ENCODE measurements around the gene WNT5B. TPM values are rescaled to one million over a fixed set of nuclear protein-coding genes. Genes with fewer than 3 reads are reported as not detected.

Gene WNT5B
- total and polyA plus RNA-seq, 9 of the 15 experiments (the other 6 are each of a cell fraction or from before 2014, with no cell fraction given): 0.42 to 16.8 (median 5.4) TPM

DNA sequence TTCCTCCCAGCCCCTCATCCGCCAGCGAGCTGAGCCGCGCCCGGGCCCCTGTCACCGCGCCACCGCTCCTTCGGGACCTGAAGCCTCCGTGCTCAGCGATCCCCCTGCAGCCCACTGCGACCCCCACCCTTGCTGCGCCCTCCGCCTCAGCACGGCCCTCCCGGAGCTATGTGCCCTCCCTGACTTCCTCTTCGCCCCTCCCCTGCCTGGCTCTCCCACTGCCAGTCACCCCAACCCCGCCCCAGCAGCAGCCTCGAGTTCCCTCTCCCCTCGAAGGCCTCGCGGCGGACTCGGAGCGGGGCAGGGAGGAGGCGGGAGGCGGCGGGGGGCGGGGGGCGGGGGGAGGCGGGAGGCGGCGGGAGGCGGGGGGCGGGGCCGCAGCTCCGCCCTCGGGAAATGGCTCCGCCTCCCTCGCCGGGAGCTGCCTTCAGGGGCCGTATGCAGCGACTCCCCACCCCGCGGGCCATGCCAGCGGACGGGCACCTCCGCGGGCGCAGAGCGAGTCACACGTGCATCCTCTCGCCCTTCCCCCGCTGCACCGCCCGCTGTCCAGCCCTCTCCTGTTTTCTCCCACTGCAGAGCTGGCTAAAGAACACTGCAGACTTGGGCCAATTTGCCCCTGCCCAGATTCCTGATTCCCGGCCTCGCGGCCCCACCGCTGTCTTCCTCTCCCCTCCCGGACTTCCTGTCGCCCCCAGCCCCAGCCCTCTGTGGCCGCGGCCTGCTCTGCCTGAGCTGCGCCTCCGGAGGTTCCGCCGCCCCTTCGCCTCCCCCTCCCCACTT lies 32.7 kb downstream of the WNT5B start (continued):
- TF ChIP-seq ILF3 (IDR thresholded peaks at IDR 0.05; ENCODE audit: borderline replicate concordance): no peak
- no peak for TF ChIP-seq GTF2E2 (tag; IDR thresholded peaks at IDR 0.05)
- no peak; the same call in 1 of the 2 replicates for TF ChIP-seq HLTF (IDR thresholded peaks at IDR 0.05)
- TF ChIP-seq, protein P1, sequence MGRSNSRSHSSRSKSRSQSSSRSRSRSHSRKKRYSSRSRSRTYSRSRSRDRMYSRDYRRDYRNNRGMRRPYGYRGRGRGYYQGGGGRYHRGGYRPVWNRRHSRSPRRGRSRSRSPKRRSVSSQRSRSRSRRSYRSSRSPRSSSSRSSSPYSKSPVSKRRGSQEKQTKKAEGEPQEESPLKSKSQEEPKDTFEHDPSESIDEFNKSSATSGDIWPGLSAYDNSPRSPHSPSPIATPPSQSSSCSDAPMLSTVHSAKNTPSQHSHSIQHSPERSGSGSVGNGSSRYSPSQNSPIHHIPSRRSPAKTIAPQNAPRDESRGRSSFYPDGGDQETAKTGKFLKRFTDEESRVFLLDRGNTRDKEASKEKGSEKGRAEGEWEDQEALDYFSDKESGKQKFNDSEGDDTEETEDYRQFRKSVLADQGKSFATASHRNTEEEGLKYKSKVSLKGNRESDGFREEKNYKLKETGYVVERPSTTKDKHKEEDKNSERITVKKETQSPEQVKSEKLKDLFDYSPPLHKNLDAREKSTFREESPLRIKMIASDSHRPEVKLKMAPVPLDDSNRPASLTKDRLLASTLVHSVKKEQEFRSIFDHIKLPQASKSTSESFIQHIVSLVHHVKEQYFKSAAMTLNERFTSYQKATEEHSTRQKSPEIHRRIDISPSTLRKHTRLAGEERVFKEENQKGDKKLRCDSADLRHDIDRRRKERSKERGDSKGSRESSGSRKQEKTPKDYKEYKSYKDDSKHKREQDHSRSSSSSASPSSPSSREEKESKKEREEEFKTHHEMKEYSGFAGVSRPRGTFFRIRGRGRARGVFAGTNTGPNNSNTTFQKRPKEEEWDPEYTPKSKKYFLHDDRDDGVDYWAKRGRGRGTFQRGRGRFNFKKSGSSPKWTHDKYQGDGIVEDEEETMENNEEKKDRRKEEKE (IDR thresholded peaks at IDR 0.05; ENCODE audit: borderline replicate concordance in 1 of 2, control insufficient read depth in 1 of 2, low read depth in 2 of 2, low read length in 1 of 2): no peak
- TF ChIP-seq U2AF2 (optimal IDR thresholded peaks at IDR 0.05; ENCODE audit: low read depth, low read length): no peak
- no peak for TF ChIP-seq ZNF23 (CRISPR knock-in tag; IDR thresholded peaks at IDR 0.05)
- TF ChIP-seq TCF7 (IDR thresholded peaks at IDR 0.05; ENCODE audit: borderline replicate concordance): no peak
- TF ChIP-seq CBFB (CRISPR knock-in tag; IDR thresholded peaks at IDR 0.05): no peak
- TF ChIP-seq MEF2D (tag; conservative IDR thresholded peaks at IDR 0.05; ENCODE audit: low read depth): no peak
- TF ChIP-seq ZFP30 (CRISPR knock-in tag; IDR thresholded peaks at IDR 0.05; ENCODE audit: borderline replicate concordance): no peak
- TF ChIP-seq FUS (optimal IDR thresholded peaks at IDR 0.05; ENCODE audit: low read depth, low read length): no peak
- TF ChIP-seq POLR2A (conservative IDR thresholded peaks at IDR 0.05): peak; percentile 72
- no peak for TF ChIP-seq CEBPB (tag; IDR thresholded peaks at IDR 0.05)
- TF ChIP-seq MECOM (CRISPR knock-in tag; IDR thresholded peaks at IDR 0.05): no peak
- TF ChIP-seq ZNF57 (CRISPR knock-in tag; IDR thresholded peaks at IDR 0.05): no peak
- TF ChIP-seq ZNF717 (CRISPR knock-in tag; IDR thresholded peaks at IDR 0.05): no peak
- peak; percentile 37 for TF ChIP-seq KDM5B (IDR thresholded peaks at IDR 0.05; ENCODE audit: insufficient replicate concordance, low read depth, low read length)
- no peak for TF ChIP-seq ZNF263 (CRISPR knock-in tag; IDR thresholded peaks at IDR 0.05; ENCODE audit: borderline replicate concordance)
- TF ChIP-seq, protein P2, sequence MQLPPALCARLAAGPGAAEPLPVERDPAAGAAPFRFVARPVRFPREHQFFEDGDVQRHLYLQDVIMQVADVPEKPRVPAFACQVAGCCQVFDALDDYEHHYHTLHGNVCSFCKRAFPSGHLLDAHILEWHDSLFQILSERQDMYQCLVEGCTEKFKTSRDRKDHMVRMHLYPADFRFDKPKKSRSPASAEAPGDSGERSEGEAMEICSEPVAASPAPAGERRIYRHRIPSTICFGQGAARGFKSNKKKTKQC (CRISPR knock-in tag; IDR thresholded peaks at IDR 0.05): no peak
- no peak for TF ChIP-seq BCL6 (CRISPR knock-in tag; IDR thresholded peaks at IDR 0.05)
- no peak for TF ChIP-seq NCOR1 (IDR thresholded peaks at IDR 0.05)
- TF ChIP-seq, protein P3, sequence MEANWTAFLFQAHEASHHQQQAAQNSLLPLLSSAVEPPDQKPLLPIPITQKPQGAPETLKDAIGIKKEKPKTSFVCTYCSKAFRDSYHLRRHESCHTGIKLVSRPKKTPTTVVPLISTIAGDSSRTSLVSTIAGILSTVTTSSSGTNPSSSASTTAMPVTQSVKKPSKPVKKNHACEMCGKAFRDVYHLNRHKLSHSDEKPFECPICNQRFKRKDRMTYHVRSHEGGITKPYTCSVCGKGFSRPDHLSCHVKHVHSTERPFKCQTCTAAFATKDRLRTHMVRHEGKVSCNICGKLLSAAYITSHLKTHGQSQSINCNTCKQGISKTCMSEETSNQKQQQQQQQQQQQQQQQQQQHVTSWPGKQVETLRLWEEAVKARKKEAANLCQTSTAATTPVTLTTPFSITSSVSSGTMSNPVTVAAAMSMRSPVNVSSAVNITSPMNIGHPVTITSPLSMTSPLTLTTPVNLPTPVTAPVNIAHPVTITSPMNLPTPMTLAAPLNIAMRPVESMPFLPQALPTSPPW (CRISPR knock-in tag; IDR thresholded peaks at IDR 0.05): peak; percentile 96
- TF ChIP-seq NFE2L1 (tag; IDR thresholded peaks at IDR 0.05; ENCODE audit: borderline replicate concordance, low read depth): no peak
- TF ChIP-seq DACH1 (IDR thresholded peaks at IDR 0.05; ENCODE audit: partially characterized antibody): no peak
- no peak for TF ChIP-seq PHB (CRISPR knock-in tag; IDR thresholded peaks at IDR 0.05)
- TF ChIP-seq ZNF431 (CRISPR knock-in tag; IDR thresholded peaks at IDR 0.05): no peak

All from K562 (cell line).